Panc1 (cell line): ENCODE measurements around the gene XRCC4.

Experiments
- CTCF ChIP-seq: fragments of 450-650 bp; IDR thresholded peaks from 2 replicates; pipeline ENCODE4 v1.5.1; 2017; ENCODE audit warnings: mild to moderate bottlenecking
- SIN3A ChIP-seq: IDR thresholded peaks from 2 replicates; pipeline ENCODE4 v1.6.1; 2012; ENCODE audit warnings: low read depth, mild to moderate bottlenecking, low read length, moderate library complexity, borderline replicate concordance; ENCODE audit not compliant: insufficient read depth

- TF ChIP-seq CTCF (no peak), SIN3A (no peak)
These were observed 311.3 kb downstream of the XRCC4 start for GRCh38 chr5:83388608-83389007.
